DND-41 (cell line): ENCODE results near the gene WNK1.
"Not testable (repeated sequence)": the region's sequence is repeated elsewhere in the genome, so short reads cannot be mapped to it uniquely, and the experiment has no call there.

Experiments
- ATAC-seq: fragments of 200-7000 bp; cut with Tn5 transposase; 3 replicates; pipeline ENCODE4 v1.9.1; 2021; ENCODE audit warnings: low read depth; ENCODE audit not compliant: insufficient read depth
- DNase-seq: peaks from one replicate; pipeline ENCODE4 v3.0.0-alpha.2; 2020
- H2AFZ ChIP-seq: 2 replicates; pipeline ENCODE4 v1.6.0; 2012; ENCODE audit warnings: low read depth, low read length
- H3K27ac ChIP-seq: 2 replicates; pipeline ENCODE4 v1.5.1; 2012; ENCODE audit warnings: low read length, inconsistent platforms
- H3K27me3 ChIP-seq: fragments of 200-600 bp; sonication (generic); 2 replicates; pipeline ENCODE4 v1.6.0; 2012; ENCODE audit warnings: low read length, mild to moderate bottlenecking, inconsistent platforms; ENCODE audit not compliant: insufficient read depth, poor library complexity
- H3K36me3 ChIP-seq: 2 replicates; pipeline ENCODE4 v1.5.1; 2012; ENCODE audit warnings: low read length, inconsistent platforms; ENCODE audit not compliant: insufficient read depth
- H3K4me1 ChIP-seq: 2 replicates; pipeline ENCODE4 v1.5.1; 2012; ENCODE audit warnings: mild to moderate bottlenecking, low read length; ENCODE audit not compliant: insufficient read depth
- H3K4me2 ChIP-seq: 2 replicates; pipeline ENCODE4 v1.6.0; 2012; ENCODE audit warnings: mild to moderate bottlenecking, moderate library complexity, low read length, inconsistent platforms; ENCODE audit not compliant: insufficient read depth
- H3K4me3 ChIP-seq, 2 experiments: fragments of 200-600 bp in 1 of 2; shearing (Covaris generic) in 1 of 2; 2 replicates each; pipeline ENCODE4 v1.5.1; 2012 to 2016; ENCODE audit warnings: inconsistent platforms in 2 of 2, low read length in 2 of 2, mild to moderate bottlenecking in 2 of 2, low read depth in 1 of 2, moderate library complexity in 1 of 2
- H3K79me2 ChIP-seq: 2 replicates; pipeline ENCODE4 v1.6.0; 2012; ENCODE audit warnings: low read length, inconsistent platforms; ENCODE audit not compliant: insufficient read depth
- H3K9ac ChIP-seq: 2 replicates; pipeline ENCODE4 v1.6.0; 2012; ENCODE audit warnings: low read depth, mild to moderate bottlenecking, inconsistent platforms, low read length, moderate library complexity
- H3K9me3 ChIP-seq: 2 replicates; pipeline ENCODE4 v1.5.1; 2012; ENCODE audit warnings: low read length, moderate library complexity, mild to moderate bottlenecking, inconsistent platforms; ENCODE audit not compliant: insufficient read depth, severe bottlenecking
- H4K20me1 ChIP-seq: 2 replicates; pipeline ENCODE4 v1.6.0; 2012; ENCODE audit warnings: low read length; ENCODE audit not compliant: insufficient read depth
- CTCF ChIP-seq: IDR thresholded peaks from 2 replicates; pipeline ENCODE4 v1.5.1; 2012; ENCODE audit warnings: borderline replicate concordance, low read length, moderate library complexity, mild to moderate bottlenecking; ENCODE audit not compliant: poor library complexity, severe bottlenecking; ENCODE audit errors: extremely low read depth
- EZH2 ChIP-seq: IDR thresholded peaks from 3 replicates; pipeline ENCODE4 v1.6.1; 2012; ENCODE audit warnings: borderline replicate concordance, low read depth, mild to moderate bottlenecking, moderate library complexity, low read length, inconsistent platforms; ENCODE audit not compliant: severe bottlenecking

WNK1 gene

GRCh38 chr12:772056-772697 lies 19.8 kb downstream of the WNK1 start:
- H3K27ac ChIP-seq, result no peak overlapping the region
- H2AFZ ChIP-seq, result no peak overlapping the region
- no peak overlapping the region for H3K4me3 ChIP-seq
- peaks cover 13% of the 10 kb centered on the region; the same call in 1 of the 2 replicates for H3K4me1 ChIP-seq
- peaks cover 100% of the 10 kb centered on the region for H3K79me2 ChIP-seq
- H4K20me1 ChIP-seq, result peaks cover 85% of the 10 kb centered on the region
- H3K27me3 ChIP-seq, result no peaks in the 10 kb centered on the region
- no peak overlapping the region for H3K4me2 ChIP-seq
- ATAC-seq (no peak), DNase-seq (no peak)
- no peak overlapping the region for H3K9ac ChIP-seq
- no peak for TF ChIP-seq CTCF
- peaks cover 19% of the 10 kb centered on the region; the same call in 1 of the 2 replicates for H3K36me3 ChIP-seq
- no peaks in the 10 kb centered on the region for H3K9me3 ChIP-seq

- H3K27ac ChIP-seq, result no peak overlapping the region
Observed at GRCh38 chr12:774051-774614, 21.8 kb downstream of the WNK1 start.

GRCh38 chr12:775973-776771 lies 23.8 kb downstream of the WNK1 start:
- not testable (repeated sequence) for ATAC-seq, H3K4me2 ChIP-seq
- H4K20me1 ChIP-seq, result peaks cover 84% of the 10 kb centered on the region

More at GRCh38 chr12:774051-774614, 21.8 kb downstream of the WNK1 start:
- TF ChIP-seq EZH2, result no peak
- no peak for TF ChIP-seq CTCF
- Histone ChIP-seq H3K9me3 (no peaks in the 10 kb centered on the region), H3K4me2 (no peak overlapping the region), H3K36me3 (peaks cover 15% of the 10 kb centered on the region; the same call in 1 of the 2 replicates), H3K27me3 (no peaks in the 10 kb centered on the region), H2AFZ (no peak overlapping the region), H4K20me1 (peaks cover 82% of the 10 kb centered on the region), H3K4me1 (peaks cover 11% of the 10 kb centered on the region; the same call in 1 of the 2 replicates), H3K79me2 (peaks cover 100% of the 10 kb centered on the region), H3K9ac (no peak overlapping the region), H3K4me3 (no peak overlapping the region)
- no peak for DNase-seq
- no peak for ATAC-seq

GRCh38 chr12:776772-777373 lies 24.5 kb downstream of the WNK1 start:
- Histone ChIP-seq H4K20me1 (peaks cover 80% of the 10 kb centered on the region), H3K79me2 (peaks cover 100% of the 10 kb centered on the region), H3K36me3 (peaks cover 15% of the 10 kb centered on the region; the same call in 1 of the 2 replicates)
- DNase-seq, H3K27me3 ChIP-seq, H3K4me2 ChIP-seq, H2AFZ ChIP-seq, H3K9ac ChIP-seq, H3K4me1 ChIP-seq, ATAC-seq, H3K9me3 ChIP-seq, H3K27ac ChIP-seq, H3K4me3 ChIP-seq: not testable (repeated sequence)

More at GRCh38 chr12:775973-776771, 23.8 kb downstream of the WNK1 start:
- H3K4me3 ChIP-seq, H3K4me1 ChIP-seq, H3K9me3 ChIP-seq, H3K9ac ChIP-seq, H2AFZ ChIP-seq, H3K27me3 ChIP-seq, H3K27ac ChIP-seq, DNase-seq: not testable (repeated sequence)
- Histone ChIP-seq H3K36me3 (peaks cover 15% of the 10 kb centered on the region; the same call in 1 of the 2 replicates), H3K79me2 (peaks cover 100% of the 10 kb centered on the region)
